HCT116 (cell line): ENCODE results near the gene PIK3CD. TPM values are rescaled to one million over a fixed set of nuclear protein-coding genes. Genes with fewer than 3 reads are reported as not detected.
"Not testable (repeated sequence)": the region's sequence is repeated elsewhere in the genome, so short reads cannot be mapped to it uniquely, and the experiment has no call there.

Source experiments
- ATAC-seq: fragments of 200-7000 bp; cut with Tn5 transposase; 2 replicates; pipeline ENCODE4 v1.9.1; 2020; ENCODE audit warnings: mild to moderate bottlenecking, moderate library complexity
- BruUV-seq: library from RNA; stranded (reverse); fragments of 400-500 nt; replicated peaks from 2 replicates; lab custom pipeline; 2021; lab: Mats Ljungman, UMichigan
- CTCF ChIA-PET: fragments of 300-600 bp; sonication (Branson Sonifier 250); formaldehyde crosslinking; loops from one replicate; lab custom pipeline; 2021; ENCODE audit warnings: antibody characterized with exemption; lab: Charles Lee
- POLR2A ChIA-PET: fragments of 300-600, 350-600 bp; sonication (Branson Sonifier 250); formaldehyde crosslinking; loops from one replicate; lab custom pipeline; 2021; ENCODE audit warnings: antibody characterized with exemption; lab: Charles Lee
- RAD21 ChIA-PET, 2 experiments: fragments of 300-600 bp; sonication (Branson Sonifier 250); formaldehyde crosslinking; loops; one replicate each; lab custom pipeline; 2023; ENCODE audit warnings: low total read pairs in 2 of 2; ENCODE audit not compliant: uncharacterized antibody in 2 of 2, unreplicated experiment in 2 of 2, low non-redundant PET in 1 of 2; lab: Charles Lee
- DNase-seq: peaks from one replicate; pipeline ENCODE4 v3.0.0-alpha.2; 2010; ENCODE audit warnings: low read depth, low spot score
- H2AFZ ChIP-seq: fragments of 200-600 bp; shearing (Covaris generic), sonication (generic); 2 replicates; pipeline ENCODE4 v1.6.1; 2017; ENCODE audit warnings: low read depth, mixed run types, mixed read lengths, antibody characterized with exemption, low read length; ENCODE audit not compliant: poor library complexity, severe bottlenecking
- H3K27ac ChIP-seq: 2 replicates; pipeline ENCODE4 v1.5.1; 2012; ENCODE audit warnings: low read depth, low read length
- H3K27me3 ChIP-seq: fragments of 200-600 bp; sonication (generic); 2 replicates; pipeline ENCODE4 v1.6.1; 2016; ENCODE audit warnings: mixed run types, low read length, mixed read lengths; ENCODE audit not compliant: insufficient read depth
- H3K36me3 ChIP-seq, 2 experiments: fragments of 200-500 bp in 1 of 2; fragments of 200-600 bp in 1 of 2; sonication (Bioruptor generic) in 1 of 2; sonication (generic) in 1 of 2; 2 replicates each; pipeline versions ENCODE4 v1.5.1 to v1.6.1; 2014 to 2016; ENCODE audit warnings: low read length in 2 of 2, inconsistent platforms in 1 of 2, mixed read lengths in 1 of 2, mixed run types in 1 of 2; ENCODE audit not compliant: insufficient read depth in 2 of 2, control insufficient read depth in 1 of 2
- H3K4me1 ChIP-seq, 2 experiments: fragments of 200-600 bp in 1 of 2; sonication (generic) in 1 of 2; 2 replicates each; pipeline versions ENCODE4 v1.5.1 to v1.6.1; 2012 to 2017; ENCODE audit warnings: low read length in 2 of 2, inconsistent platforms in 1 of 2, mild to moderate bottlenecking in 1 of 2, mixed read lengths in 1 of 2, mixed run types in 1 of 2, moderate library complexity in 1 of 2; ENCODE audit not compliant: insufficient read depth in 2 of 2, control insufficient read depth in 1 of 2
- H3K4me2 ChIP-seq: fragments of 200-600 bp; sonication (generic); 2 replicates; pipeline ENCODE4 v1.6.1; 2017; ENCODE audit warnings: mixed run types, low read length, mixed read lengths
- H3K4me3 ChIP-seq, 2 experiments: fragments of 200-600 bp in 1 of 2; sonication (generic) in 1 of 2; replicated peaks in 1 of 2; 2 replicates each; pipeline ENCODE4 v1.5.1; 2011 to 2016; ENCODE audit warnings: low read length in 2 of 2, control low read depth in 1 of 2, low read depth in 1 of 2, mild to moderate bottlenecking in 1 of 2, mixed read lengths in 1 of 2, mixed run types in 1 of 2
- H3K79me2 ChIP-seq: fragments of 200-600 bp; sonication (generic); 2 replicates; pipeline ENCODE4 v1.6.1; 2017; ENCODE audit warnings: mild to moderate bottlenecking, mixed run types, low read length, moderate library complexity, mixed read lengths; ENCODE audit not compliant: insufficient read depth
- H3K9ac ChIP-seq: fragments of 200-600 bp; sonication (generic); 2 replicates; pipeline ENCODE4 v1.6.1; 2016; ENCODE audit warnings: low read length, mixed read lengths
- H3K9me2 ChIP-seq: fragments of 200-600 bp; sonication (generic), shearing (Covaris generic); 2 replicates; pipeline ENCODE4 v1.6.1; 2017; ENCODE audit warnings: mixed run types, mild to moderate bottlenecking, moderate library complexity; ENCODE audit not compliant: insufficient read depth
- H3K9me3 ChIP-seq, 2 experiments: fragments of 200-500 bp in 1 of 2; fragments of 200-600 bp in 1 of 2; sonication (Bioruptor generic) in 1 of 2; sonication (generic) in 1 of 2; 2 replicates each; pipeline ENCODE4 v1.6.1; 2014 to 2017; ENCODE audit warnings: low read length in 2 of 2, mixed read lengths in 2 of 2, inconsistent platforms in 1 of 2, low read depth in 1 of 2, mild to moderate bottlenecking in 1 of 2, mixed run types in 1 of 2, moderate library complexity in 1 of 2; ENCODE audit not compliant: control insufficient read depth in 1 of 2, insufficient read depth in 1 of 2
- H4K20me1 ChIP-seq: fragments of 200-600 bp; sonication (generic), shearing (Covaris generic); 2 replicates; pipeline ENCODE4 v1.6.1; 2017; ENCODE audit warnings: mixed run types, mild to moderate bottlenecking, moderate library complexity; ENCODE audit not compliant: insufficient read depth
- CTCF ChIP-seq, 3 experiments: fragments of 200-600 bp in 1 of 3; sonication (generic) in 1 of 3; IDR thresholded peaks in 2 of 3; conservative IDR thresholded peaks in 1 of 3; 2 replicates each; pipeline ENCODE4 v1.5.1; 2012 to 2017; ENCODE audit warnings: low read depth in 2 of 3, low read length in 2 of 3, antibody characterized with exemption in 1 of 3, borderline replicate concordance in 1 of 3, control low read depth in 1 of 3, mild to moderate bottlenecking in 1 of 3, mixed read lengths in 1 of 3, mixed run types in 1 of 3, moderate library complexity in 1 of 3; ENCODE audit not compliant: insufficient read depth in 1 of 3
- EGR1 ChIP-seq: IDR thresholded peaks from 2 replicates; pipeline ENCODE4 v1.6.1; 2012; ENCODE audit warnings: low read depth
- ELF1 ChIP-seq: IDR thresholded peaks from 2 replicates; pipeline ENCODE4 v1.6.1; 2012; ENCODE audit warnings: low read depth, borderline replicate concordance
- EZH2phosphoT487 ChIP-seq: fragments of 200-600 bp; IDR thresholded peaks from 2 replicates; pipeline ENCODE4 v1.6.1; 2018; ENCODE audit warnings: antibody characterized with exemption, borderline replicate concordance
- FOSL1 ChIP-seq: IDR thresholded peaks from 2 replicates; pipeline ENCODE4 v1.6.1; 2012; ENCODE audit warnings: low read depth
- JUND ChIP-seq: IDR thresholded peaks from 2 replicates; pipeline ENCODE4 v1.6.1; 2012
- REST ChIP-seq: IDR thresholded peaks from 2 replicates; pipeline ENCODE4 v1.6.1; 2012; ENCODE audit warnings: low read depth
- TCF7L2 ChIP-seq: IDR thresholded peaks from 2 replicates; pipeline ENCODE4 v1.7.0; 2011; ENCODE audit warnings: borderline replicate concordance, inconsistent platforms; ENCODE audit not compliant: insufficient read depth, insufficient read length; ENCODE audit errors: extremely low read depth
- intact Hi-C: fragments of 100-400 bp; cut with micrococcal nuclease; formaldehyde crosslinking; loops from 2 replicates; pipeline ENCODE4 v1.10.0; 2022
- total RNA-seq: library from RNA; stranded (reverse); gene quantifications from one replicate; pipeline ENCODE4 v1.2.1, GENCODE V29; 2021; ENCODE audit not compliant: unreplicated experiment

Gene PIK3CD
- total RNA-seq, 1 experiment from 2014 or later = 9.2 TPM

- RAD21 ChIA-PET = no interaction called here
- Histone ChIP-seq H3K9me3 (no peaks in the 10 kb centered on the region), H4K20me1 (no peaks in the 10 kb centered on the region), H2AFZ (no peak overlapping the region), H3K36me3 (no peaks in the 10 kb centered on the region), H3K27me3 (no peaks in the 10 kb centered on the region), H3K79me2 (no peaks in the 10 kb centered on the region), H3K4me1 (peaks cover 9 to 14% of the 10 kb centered on the region in 2 experiments), H3K4me2 (no peak overlapping the region), H3K27ac (no peak overlapping the region), H3K4me3 (no peak overlapping the region), H3K9me2 (no peaks in the 10 kb centered on the region), H3K9ac (no peak overlapping the region)
- no peak for ATAC-seq
- BruUV-seq = no TSS peak
- intact Hi-C loops = no loop called here
- TF ChIP-seq JUND (no peak), TCF7L2 (no peak), CTCF (IDR thresholded peaks at IDR 0.05 in 2 of 3, conservative IDR thresholded peaks at IDR 0.05 in 1 of 3; ENCODE audit: borderline replicate concordance in 1 of 3, insufficient read depth in 1 of 3, low read depth in 2 of 3, low read length in 2 of 3) (no peak), REST (no peak), EGR1 (no peak), ELF1 (no peak), FOSL1 (no peak), EZH2phosphoT487 (no peak)
- CTCF ChIA-PET = no interaction called here
- POLR2A ChIA-PET = no interaction called here
- no peak for DNase-seq
These were observed 23.9 kb downstream of the PIK3CD start for GRCh38 chr1:9675393-9675792.

- H3K9me3 ChIP-seq, BruUV-seq, RAD21 ChIA-PET: not testable (repeated sequence)
These were observed 24.6 kb downstream of the PIK3CD start for GRCh38 chr1:9676128-9676527.

More at GRCh38 chr1:9676128-9676527, 24.6 kb downstream of the PIK3CD start:
- H3K4me2 ChIP-seq, DNase-seq, H3K79me2 ChIP-seq, H3K36me3 ChIP-seq, H3K27me3 ChIP-seq, H2AFZ ChIP-seq, POLR2A ChIA-PET, H3K4me3 ChIP-seq, ATAC-seq, H3K27ac ChIP-seq, H3K9ac ChIP-seq, H4K20me1 ChIP-seq, CTCF ChIA-PET, H3K9me2 ChIP-seq, intact Hi-C loops: not testable (repeated sequence)
- H3K4me1 ChIP-seq = peaks cover 7 to 10% of the 10 kb centered on the region in 2 experiments
